Measurements from ENCODE around the gene NRXN3.

The NRXN3 gene

DNA sequence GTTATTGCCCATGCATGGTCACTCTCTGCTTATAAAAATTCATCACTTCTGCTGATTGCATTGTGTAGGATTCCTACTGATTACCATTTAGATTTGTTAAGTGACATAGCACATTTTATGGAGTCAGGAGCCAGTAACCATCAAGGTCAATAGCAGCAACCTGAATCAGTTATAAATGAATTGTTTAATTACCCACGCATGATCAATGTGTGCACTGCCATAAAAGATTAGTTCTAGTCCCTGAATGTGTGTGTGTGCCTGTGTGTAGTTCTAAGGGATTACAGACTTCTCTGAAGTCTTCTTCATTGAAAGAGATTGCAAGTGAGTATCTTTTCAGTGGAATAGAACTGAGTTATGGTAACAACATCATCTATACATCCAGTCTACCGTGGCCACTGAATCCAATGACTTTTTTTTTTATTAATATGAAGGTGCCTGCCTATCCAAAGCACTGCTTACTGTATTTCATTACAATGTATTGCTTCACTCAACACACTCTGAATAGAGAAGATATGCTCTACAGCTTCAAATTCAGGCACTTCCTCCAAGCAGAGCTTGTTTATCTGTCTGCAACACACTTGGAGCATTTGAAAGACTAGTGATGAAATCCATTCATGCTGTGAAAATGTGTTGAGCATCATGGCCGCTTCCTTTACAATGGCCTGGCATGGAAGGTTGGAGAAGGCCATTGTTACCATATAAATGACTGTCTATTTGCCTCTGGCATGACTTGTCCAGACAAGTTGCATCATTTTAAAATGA lies 1659.4 kb downstream of the NRXN3 start:
- H3K9me3 ChIP-seq (ENCODE audit: control insufficient read depth, low read length), result no peaks in the 10 kb centered on the region
- no peaks in the 10 kb centered on the region for H3K4me1 ChIP-seq (ENCODE audit: control insufficient read depth, insufficient read depth, low read length)
- no peaks in the 10 kb centered on the region for H3K36me3 ChIP-seq (ENCODE audit: control insufficient read depth, insufficient read depth, low read length)
- no peak overlapping the region for H3K9ac ChIP-seq (ENCODE audit: low read length)
- no peak overlapping the region for H3K4me3 ChIP-seq (ENCODE audit: low read length)
- H3K27me3 ChIP-seq (ENCODE audit: control insufficient read depth, insufficient read depth, low read length), result no peaks in the 10 kb centered on the region

DNA sequence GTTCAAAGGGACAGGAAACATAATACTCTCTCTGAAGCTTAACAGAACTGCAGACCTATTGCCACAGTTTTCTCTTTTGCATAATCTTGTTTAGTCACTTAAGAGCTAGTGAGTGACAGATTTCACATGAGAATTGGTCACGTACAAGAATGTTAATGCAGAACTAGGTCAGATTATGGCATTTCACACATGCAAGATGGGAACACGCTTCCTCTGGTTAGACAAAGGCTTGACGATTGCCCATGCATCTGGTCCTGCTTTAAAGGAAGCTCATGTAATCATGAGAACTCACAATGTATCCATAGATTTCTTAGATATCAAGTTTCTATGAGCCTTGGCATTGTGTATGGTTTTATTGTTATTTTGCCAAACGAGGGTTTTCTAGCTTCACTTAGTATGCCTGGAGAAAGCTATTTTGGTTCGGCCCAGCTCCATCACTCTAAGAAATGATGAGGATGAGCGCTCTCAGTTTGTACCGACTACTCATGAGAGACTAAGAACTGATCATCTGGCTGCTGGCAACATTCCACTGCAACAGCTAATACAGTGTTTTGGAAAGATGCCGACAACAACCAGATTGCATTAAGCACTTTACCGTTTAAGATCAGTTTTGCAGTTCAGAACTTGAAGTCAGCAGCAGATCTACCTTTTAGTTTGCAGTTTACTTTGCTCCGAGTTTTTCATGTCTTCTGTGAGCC lies 1661.2 kb downstream of the NRXN3 start:
- no peak overlapping the region for H3K9ac ChIP-seq (ENCODE audit: low read length)
- H3K4me1 ChIP-seq (ENCODE audit: control insufficient read depth, insufficient read depth, low read length), result no peaks in the 10 kb centered on the region
- H3K4me3 ChIP-seq (ENCODE audit: low read length), result no peak overlapping the region
- no peaks in the 10 kb centered on the region for H3K9me3 ChIP-seq (ENCODE audit: control insufficient read depth, low read length)
- no peaks in the 10 kb centered on the region for H3K27me3 ChIP-seq (ENCODE audit: control insufficient read depth, insufficient read depth, low read length)
- H3K36me3 ChIP-seq (ENCODE audit: control insufficient read depth, insufficient read depth, low read length), result no peaks in the 10 kb centered on the region

DNA sequence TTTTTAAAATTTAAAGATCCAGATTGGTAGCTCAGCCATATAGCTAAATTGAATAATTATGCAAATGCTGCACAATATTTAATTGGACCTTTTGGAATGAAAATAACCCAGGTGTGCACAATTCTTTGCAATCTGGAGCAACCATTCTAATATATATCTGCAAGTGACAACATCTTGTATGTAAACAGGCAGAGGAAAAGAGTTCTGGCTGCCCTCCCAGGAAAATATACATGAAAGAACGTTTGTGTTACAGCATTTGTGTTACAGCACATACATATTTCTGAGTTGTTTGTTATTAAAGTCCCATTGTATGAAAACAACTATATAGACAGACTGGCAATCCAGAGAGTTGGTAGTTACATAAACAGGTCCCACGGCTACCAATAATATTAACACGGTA lies 1663.6 kb downstream of the NRXN3 start:
- Histone ChIP-seq H3K4me1 (ENCODE audit: control insufficient read depth, insufficient read depth, low read length) (no peaks in the 10 kb centered on the region), H3K36me3 (ENCODE audit: control insufficient read depth, insufficient read depth, low read length) (no peaks in the 10 kb centered on the region), H3K27me3 (ENCODE audit: control insufficient read depth, insufficient read depth, low read length) (no peaks in the 10 kb centered on the region), H3K9ac (ENCODE audit: low read length) (no peak overlapping the region), H3K4me3 (ENCODE audit: low read length) (no peak overlapping the region), H3K9me3 (ENCODE audit: control insufficient read depth, low read length) (no peaks in the 10 kb centered on the region)

GRCh38 chr14:79834868-79835267 lies 1664.7 kb downstream of the NRXN3 start:
- Histone ChIP-seq H3K9me3 (ENCODE audit: control insufficient read depth, low read length) (no peaks in the 10 kb centered on the region), H3K4me1 (ENCODE audit: control insufficient read depth, insufficient read depth, low read length) (no peaks in the 10 kb centered on the region), H3K27me3 (ENCODE audit: control insufficient read depth, insufficient read depth, low read length) (no peaks in the 10 kb centered on the region), H3K9ac (ENCODE audit: low read length) (no peak overlapping the region), H3K36me3 (ENCODE audit: control insufficient read depth, insufficient read depth, low read length) (no peaks in the 10 kb centered on the region), H3K4me3 (ENCODE audit: low read length) (no peak overlapping the region)

DNA sequence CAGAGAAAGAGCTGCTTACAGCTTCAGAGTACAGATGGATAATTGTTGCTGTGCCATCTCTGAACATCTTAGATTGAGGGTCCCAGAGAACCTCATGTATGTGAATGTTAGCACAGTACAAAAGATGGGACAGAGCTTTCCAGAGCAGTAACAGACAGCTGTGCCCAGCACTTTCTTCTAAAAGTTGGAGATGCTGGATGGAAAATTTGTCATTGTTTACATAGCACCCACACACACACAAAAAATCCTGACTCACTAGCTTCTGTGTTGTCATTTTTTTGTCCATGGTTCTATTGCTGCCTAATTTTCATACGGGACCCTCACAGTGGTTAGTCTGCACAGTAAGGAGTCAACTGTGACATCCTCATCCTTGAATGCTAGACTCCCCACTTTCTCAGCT lies 1666.4 kb downstream of the NRXN3 start:
- Histone ChIP-seq H3K4me3 (ENCODE audit: low read length) (no peak overlapping the region), H3K27me3 (ENCODE audit: control insufficient read depth, insufficient read depth, low read length) (no peaks in the 10 kb centered on the region), H3K4me1 (ENCODE audit: control insufficient read depth, insufficient read depth, low read length) (no peaks in the 10 kb centered on the region), H3K9me3 (ENCODE audit: control insufficient read depth, low read length) (no peaks in the 10 kb centered on the region), H3K36me3 (ENCODE audit: control insufficient read depth, insufficient read depth, low read length) (no peaks in the 10 kb centered on the region), H3K9ac (ENCODE audit: low read length) (no peak overlapping the region)

DNA sequence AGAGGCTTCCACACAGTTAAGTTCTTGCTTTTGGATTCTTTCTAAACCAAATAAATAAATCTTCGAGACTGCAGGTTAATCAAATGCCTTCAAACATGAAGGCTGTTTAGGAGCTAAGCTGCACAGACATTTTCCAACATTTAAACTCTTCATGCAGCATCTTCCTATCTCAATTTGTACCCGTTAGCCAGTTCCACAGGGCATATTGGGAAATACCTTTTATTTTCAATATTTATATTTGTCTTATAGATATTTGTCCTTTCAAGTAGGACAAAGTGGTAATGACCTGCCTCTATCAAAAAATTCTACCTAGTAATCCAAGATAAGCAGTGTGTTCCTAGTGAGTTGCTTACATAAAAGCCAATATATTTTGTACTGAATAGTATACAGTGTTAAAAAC lies 1667.5 kb downstream of the NRXN3 start:
- H3K4me1 ChIP-seq (ENCODE audit: control insufficient read depth, insufficient read depth, low read length), result no peaks in the 10 kb centered on the region
- H3K36me3 ChIP-seq (ENCODE audit: control insufficient read depth, insufficient read depth, low read length), result no peaks in the 10 kb centered on the region
- no peak overlapping the region for H3K9ac ChIP-seq (ENCODE audit: low read length)
- H3K4me3 ChIP-seq (ENCODE audit: low read length), result no peak overlapping the region
- H3K27me3 ChIP-seq (ENCODE audit: control insufficient read depth, insufficient read depth, low read length), result no peaks in the 10 kb centered on the region
- no peaks in the 10 kb centered on the region for H3K9me3 ChIP-seq (ENCODE audit: control insufficient read depth, low read length)

DNA sequence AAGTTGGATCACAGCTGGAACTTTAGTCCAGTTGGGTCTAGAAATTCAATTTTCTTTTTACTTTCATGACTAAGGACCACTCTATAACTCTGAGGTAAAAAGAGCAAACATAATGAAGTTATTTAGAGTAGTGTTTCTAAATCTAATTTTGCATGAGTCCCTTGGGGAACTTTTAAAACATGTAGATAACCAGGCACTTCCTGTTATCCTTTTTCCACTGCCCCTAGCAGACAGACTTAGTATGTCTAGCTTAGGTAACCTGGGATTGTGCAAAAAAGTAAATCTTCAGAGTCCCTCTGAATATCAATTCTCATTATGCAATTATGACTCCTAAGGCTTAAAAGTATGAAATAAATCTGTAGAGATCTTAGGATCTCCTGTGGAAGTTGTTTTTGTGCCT lies 1669.9 kb downstream of the NRXN3 start:
- Histone ChIP-seq H3K4me1 (ENCODE audit: control insufficient read depth, insufficient read depth, low read length) (no peaks in the 10 kb centered on the region), H3K4me3 (ENCODE audit: low read length) (no peak overlapping the region), H3K36me3 (ENCODE audit: control insufficient read depth, insufficient read depth, low read length) (no peaks in the 10 kb centered on the region), H3K9me3 (ENCODE audit: control insufficient read depth, low read length) (no peaks in the 10 kb centered on the region), H3K9ac (ENCODE audit: low read length) (no peak overlapping the region), H3K27me3 (ENCODE audit: control insufficient read depth, insufficient read depth, low read length) (no peaks in the 10 kb centered on the region)

DNA sequence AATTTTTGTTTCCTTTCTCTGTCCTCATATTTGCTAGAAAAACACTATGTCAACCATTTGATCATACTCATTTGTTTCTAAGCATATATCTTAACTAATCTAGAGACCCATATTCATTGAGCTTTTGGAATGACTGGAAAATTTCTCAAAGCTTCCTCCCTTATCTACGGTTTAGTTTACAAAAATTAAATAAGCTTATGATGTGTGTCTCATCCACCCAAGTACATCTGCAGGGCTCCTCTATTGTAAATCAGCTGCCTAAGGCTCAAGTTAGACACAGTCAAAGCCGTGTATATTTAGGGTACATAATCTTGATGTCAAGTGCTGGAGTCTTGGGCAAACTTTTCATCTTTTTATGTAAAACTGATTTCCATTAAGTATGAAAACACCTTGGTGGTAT lies 1670.7 kb downstream of the NRXN3 start:
- H3K36me3 ChIP-seq (ENCODE audit: control insufficient read depth, insufficient read depth, low read length), result no peaks in the 10 kb centered on the region

GRCh38 chr14:79841433-79841832 lies 1671.3 kb downstream of the NRXN3 start:
- H3K9me3 ChIP-seq (ENCODE audit: control insufficient read depth, low read length), result no peaks in the 10 kb centered on the region
- H3K27me3 ChIP-seq (ENCODE audit: control insufficient read depth, insufficient read depth, low read length), result no peaks in the 10 kb centered on the region
- no peak overlapping the region for H3K9ac ChIP-seq (ENCODE audit: low read length)
- no peaks in the 10 kb centered on the region for H3K4me1 ChIP-seq (ENCODE audit: control insufficient read depth, insufficient read depth, low read length)
- H3K4me3 ChIP-seq (ENCODE audit: low read length), result no peak overlapping the region
- no peaks in the 10 kb centered on the region for H3K36me3 ChIP-seq (ENCODE audit: control insufficient read depth, insufficient read depth, low read length)

More for the DNA sequence above, 1670.7 kb downstream of the NRXN3 start:
- Histone ChIP-seq H3K4me1 (ENCODE audit: control insufficient read depth, insufficient read depth, low read length) (no peaks in the 10 kb centered on the region), H3K9ac (ENCODE audit: low read length) (no peak overlapping the region), H3K9me3 (ENCODE audit: control insufficient read depth, low read length) (no peaks in the 10 kb centered on the region), H3K4me3 (ENCODE audit: low read length) (no peak overlapping the region), H3K27me3 (ENCODE audit: control insufficient read depth, insufficient read depth, low read length) (no peaks in the 10 kb centered on the region)

DNA sequence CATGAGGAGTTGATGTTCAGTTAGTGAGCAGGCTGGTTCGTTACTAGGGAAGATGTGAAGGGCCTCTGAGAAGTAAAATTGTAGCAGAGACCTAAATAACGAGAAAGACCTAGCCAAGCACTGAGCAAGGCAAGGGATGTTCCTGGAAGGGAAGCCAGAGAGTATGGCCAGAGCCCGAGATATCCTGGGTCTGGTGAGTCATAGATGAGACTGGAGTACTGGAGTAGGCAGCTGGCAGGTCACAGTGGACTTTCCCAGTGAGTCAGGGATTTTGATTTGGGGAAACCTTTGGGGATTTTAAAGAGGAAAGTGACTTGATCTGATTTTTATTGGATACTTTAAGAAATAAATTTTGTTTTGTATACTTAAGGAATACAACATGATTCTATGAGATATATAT lies 1672.1 kb downstream of the NRXN3 start:
- no peaks in the 10 kb centered on the region for H3K4me1 ChIP-seq (ENCODE audit: control insufficient read depth, insufficient read depth, low read length)
- H3K9me3 ChIP-seq (ENCODE audit: control insufficient read depth, low read length), result no peaks in the 10 kb centered on the region
- no peaks in the 10 kb centered on the region for H3K27me3 ChIP-seq (ENCODE audit: control insufficient read depth, insufficient read depth, low read length)
- no peak overlapping the region for H3K9ac ChIP-seq (ENCODE audit: low read length)
- no peaks in the 10 kb centered on the region for H3K36me3 ChIP-seq (ENCODE audit: control insufficient read depth, insufficient read depth, low read length)
- no peak overlapping the region for H3K4me3 ChIP-seq (ENCODE audit: low read length)

DNA sequence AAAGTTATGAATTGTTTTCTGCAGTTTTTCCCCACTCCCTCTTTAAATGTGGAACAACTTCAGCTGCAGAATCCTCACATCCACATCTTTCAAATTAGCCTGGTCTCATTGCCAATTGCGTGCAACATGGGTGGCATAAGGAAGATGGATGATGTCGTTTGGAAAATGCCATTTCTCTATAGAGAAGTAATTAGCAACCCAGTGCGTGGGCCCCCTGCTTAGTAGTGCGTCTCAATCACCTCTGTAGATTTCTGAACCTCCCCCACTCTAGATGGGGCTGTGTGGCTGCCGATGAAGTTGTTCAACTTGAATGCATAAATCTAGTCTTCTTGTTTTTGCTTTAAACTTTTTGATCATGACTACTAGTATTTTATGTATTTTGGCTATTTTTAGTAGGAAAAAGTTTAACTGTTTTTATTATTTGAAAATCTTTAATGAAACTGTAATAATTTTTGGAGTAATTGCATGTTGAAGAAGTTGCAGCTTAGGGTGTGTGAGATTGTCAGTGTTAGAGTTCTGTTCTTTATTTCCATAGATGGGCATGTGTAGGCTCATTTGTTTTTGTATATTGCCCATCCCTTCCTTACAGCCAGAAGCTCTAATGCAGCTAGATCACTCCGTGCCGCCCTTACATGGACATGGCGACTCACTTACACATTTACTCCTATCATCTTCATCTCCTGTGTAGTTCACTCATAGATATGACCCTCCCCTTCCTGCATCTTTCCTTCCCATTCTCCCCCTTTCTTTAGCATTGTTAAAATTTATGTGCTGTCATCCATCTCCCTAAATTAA lies 1683.0 kb downstream of the NRXN3 start:
- no peak overlapping the region for H3K4me3 ChIP-seq (ENCODE audit: low read length)
- H3K36me3 ChIP-seq (ENCODE audit: control insufficient read depth, insufficient read depth, low read length), result no peaks in the 10 kb centered on the region
- no peaks in the 10 kb centered on the region for H3K4me1 ChIP-seq (ENCODE audit: control insufficient read depth, insufficient read depth, low read length)
- no peaks in the 10 kb centered on the region for H3K9me3 ChIP-seq (ENCODE audit: control insufficient read depth, low read length)
- no peaks in the 10 kb centered on the region for H3K27me3 ChIP-seq (ENCODE audit: control insufficient read depth, insufficient read depth, low read length)
- H3K9ac ChIP-seq (ENCODE audit: low read length), result no peak overlapping the region

- no peaks in the 10 kb centered on the region for H3K9me3 ChIP-seq (ENCODE audit: control insufficient read depth, low read length)
Observed at GRCh38 chr14:79855789-79856188, 1685.6 kb downstream of the NRXN3 start.

More at GRCh38 chr14:79855789-79856188, 1685.6 kb downstream of the NRXN3 start:
- H3K4me1 ChIP-seq (ENCODE audit: control insufficient read depth, insufficient read depth, low read length), result no peaks in the 10 kb centered on the region
- H3K4me3 ChIP-seq (ENCODE audit: low read length), result no peak overlapping the region
- H3K36me3 ChIP-seq (ENCODE audit: control insufficient read depth, insufficient read depth, low read length), result no peaks in the 10 kb centered on the region
- no peaks in the 10 kb centered on the region for H3K27me3 ChIP-seq (ENCODE audit: control insufficient read depth, insufficient read depth, low read length)
- no peak overlapping the region for H3K9ac ChIP-seq (ENCODE audit: low read length)

Measured in mucosa of stomach (tissue), 1 donor.